LNCaP clone FGC (cell line): ENCODE data around the gene LRRC51.

Experiments
- DNase-seq: peaks from one replicate; pipeline ENCODE4 v3.0.0-alpha.2; 2011; ENCODE audit warnings: low read depth
- H3K4me3 ChIP-seq: 2 replicates; pipeline ENCODE4 v1.5.1; 2011; ENCODE audit warnings: mild to moderate bottlenecking, low read depth, low read length, control low read depth
- CTCF ChIP-seq: IDR thresholded peaks from 2 replicates; pipeline ENCODE4 v1.5.1; 2012; ENCODE audit warnings: mild to moderate bottlenecking; ENCODE audit not compliant: control insufficient read depth, insufficient read depth; ENCODE audit errors: extremely low read depth

LRRC51 gene

DNA sequence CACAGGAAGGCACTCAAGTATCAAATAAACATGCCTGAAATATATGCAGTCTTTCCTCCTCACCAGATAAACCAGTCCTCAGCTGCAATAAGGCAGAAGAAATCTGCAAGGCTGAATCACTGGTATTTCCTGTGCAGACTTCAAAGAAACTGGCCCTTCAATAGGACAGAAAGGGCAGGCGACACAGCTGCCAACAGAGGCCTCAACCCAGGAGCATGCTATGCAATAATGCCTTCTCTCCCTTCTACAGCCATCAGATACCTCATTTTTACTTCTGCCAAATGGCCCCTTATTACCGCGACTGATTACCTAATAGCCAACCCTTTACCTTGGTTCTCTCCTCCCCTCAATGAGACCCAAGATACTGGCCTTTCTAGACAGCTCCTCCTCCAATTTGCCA is 8.3 kb upstream of the LRRC51 start:
- TF ChIP-seq CTCF: no peak
- H3K4me3 ChIP-seq: no peak overlapping the region
- peak; percentile 32 for DNase-seq

DNA sequence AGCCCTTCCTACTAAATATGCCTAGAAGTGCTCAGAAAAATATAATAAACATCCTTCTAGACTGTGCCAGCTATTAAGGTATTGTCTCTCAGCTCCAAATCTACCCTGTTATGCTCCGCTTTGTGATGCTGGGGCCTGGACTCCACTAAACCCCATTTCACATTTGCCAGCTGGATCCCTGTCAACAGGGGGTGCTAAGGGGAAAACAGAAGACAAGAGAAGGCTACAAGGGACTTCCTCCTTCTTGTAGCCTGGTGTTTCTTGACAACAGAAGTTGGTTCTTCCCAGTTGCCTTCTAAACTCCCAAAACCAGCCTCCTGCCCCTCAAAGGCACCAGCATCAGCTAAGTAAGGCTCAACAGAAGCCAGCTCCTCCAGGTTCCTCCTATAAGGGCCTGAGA is 5.5 kb upstream of the LRRC51 start:
- H3K4me3 ChIP-seq: no peak overlapping the region
- no peak for TF ChIP-seq CTCF
- no peak for DNase-seq

GRCh38 chr11:72075756-72076155 is 4.9 kb upstream of the LRRC51 start:
- no peak overlapping the region for H3K4me3 ChIP-seq
- no peak for TF ChIP-seq CTCF
- no peak for DNase-seq

GRCh38 chr11:72078477-72078876 is 2.2 kb upstream of the LRRC51 start:
- no peak for DNase-seq
- H3K4me3 ChIP-seq: peak overlapping the region; percentile 71

GRCh38 chr11:72079819-72080325 is 778 bp upstream of the LRRC51 start:
- TF ChIP-seq CTCF: no peak
- H3K4me3 ChIP-seq: peak overlapping the region; percentile 71
- peak; percentile 75 for DNase-seq

More at GRCh38 chr11:72078477-72078876, 2.2 kb upstream of the LRRC51 start:
- TF ChIP-seq CTCF: no peak

DNA sequence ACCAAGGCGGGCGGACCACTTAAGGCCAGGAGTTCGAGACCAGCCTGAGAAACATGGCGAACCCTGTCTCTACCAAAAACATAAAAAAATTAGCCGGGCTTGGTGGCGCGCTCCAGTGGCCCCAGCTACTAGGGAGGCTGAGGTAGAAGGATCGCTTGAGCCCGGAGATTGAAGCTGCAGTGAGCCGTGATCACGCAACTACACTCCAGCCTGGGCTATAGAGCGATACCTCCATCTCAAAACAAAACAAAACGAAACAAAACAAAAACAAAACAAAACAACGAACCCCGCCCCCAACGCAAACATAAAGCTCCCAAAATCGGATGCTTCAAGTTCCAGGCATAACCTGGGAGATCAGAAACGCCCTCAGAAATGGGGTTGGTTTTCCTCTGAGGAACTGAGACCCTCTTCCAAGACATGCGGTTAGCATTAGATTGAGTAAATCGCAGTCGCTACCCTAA is 564 bp downstream of the LRRC51 start:
- no peak for TF ChIP-seq CTCF
- peak overlapping the region; percentile 71 for H3K4me3 ChIP-seq
- DNase-seq: no peak

DNA sequence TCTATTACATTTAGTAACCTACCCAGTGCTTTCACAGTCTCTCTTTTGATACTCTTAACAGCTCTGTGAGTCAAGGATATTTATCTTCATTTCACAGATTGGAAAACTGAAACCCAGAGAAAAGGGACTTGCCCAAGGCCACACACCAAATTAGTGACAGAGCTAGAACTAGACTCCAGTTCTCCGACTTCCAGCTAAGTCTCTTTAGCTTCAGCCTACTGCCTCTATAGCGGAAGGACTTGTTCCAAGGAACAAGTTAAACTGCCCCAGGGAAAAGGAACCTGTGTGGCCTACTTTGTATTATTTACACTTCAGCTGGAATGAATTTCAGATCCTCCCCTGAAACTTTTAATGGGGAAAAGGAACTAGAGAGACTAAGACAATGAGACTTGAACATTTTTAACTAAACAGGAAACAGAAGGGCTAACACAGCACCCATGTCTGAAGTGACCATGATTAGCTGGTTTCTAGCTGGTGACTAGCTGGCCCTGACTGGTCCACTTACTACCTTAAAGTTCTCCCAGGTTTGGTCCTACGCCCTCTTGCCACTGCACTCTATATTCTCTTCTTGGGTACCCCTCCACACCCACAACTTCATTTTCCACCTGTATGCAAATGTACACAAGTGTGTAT is 1.3 kb downstream of the LRRC51 start:
- H3K4me3 ChIP-seq: peak overlapping the region; percentile 71
- DNase-seq: peak; percentile 89
- no peak for TF ChIP-seq CTCF
